GM19193 (cell line): Measurements from ENCODE around the gene HCFC2.

Experiments
- POLR2A ChIP-seq: IDR thresholded peaks from 4 replicates; pipeline ENCODE4 v1.6.1; 2011; ENCODE audit not compliant: insufficient read depth, insufficient read length; ENCODE audit errors: extremely low read depth

HCFC2 gene

DNA sequence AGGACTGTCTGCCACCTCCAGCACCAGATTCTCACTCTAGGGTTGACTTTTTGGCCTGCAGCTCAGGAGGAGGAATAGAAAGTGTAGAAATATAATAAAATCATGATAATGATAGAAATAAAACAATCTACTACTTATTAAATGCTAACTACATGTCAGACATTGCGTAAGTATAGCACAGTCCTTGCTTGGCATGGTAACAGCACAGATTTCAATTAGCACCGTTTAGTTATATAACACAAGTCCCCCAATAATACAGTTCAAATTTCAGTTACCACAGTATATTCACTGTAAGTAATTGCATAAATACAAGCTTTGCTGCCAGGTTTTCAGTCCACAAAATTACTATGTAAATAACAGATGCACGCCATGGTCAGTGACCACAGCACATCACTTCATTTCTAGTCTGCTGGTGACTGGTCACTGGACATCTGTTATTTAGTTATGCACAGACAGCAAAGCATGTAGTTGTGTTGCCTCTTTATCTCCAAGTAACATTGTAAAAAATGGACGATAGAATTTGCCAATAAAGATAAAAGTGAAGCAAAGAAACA lies 7.8 kb upstream of the HCFC2 start:
- TF ChIP-seq POLR2A, result no peak

DNA sequence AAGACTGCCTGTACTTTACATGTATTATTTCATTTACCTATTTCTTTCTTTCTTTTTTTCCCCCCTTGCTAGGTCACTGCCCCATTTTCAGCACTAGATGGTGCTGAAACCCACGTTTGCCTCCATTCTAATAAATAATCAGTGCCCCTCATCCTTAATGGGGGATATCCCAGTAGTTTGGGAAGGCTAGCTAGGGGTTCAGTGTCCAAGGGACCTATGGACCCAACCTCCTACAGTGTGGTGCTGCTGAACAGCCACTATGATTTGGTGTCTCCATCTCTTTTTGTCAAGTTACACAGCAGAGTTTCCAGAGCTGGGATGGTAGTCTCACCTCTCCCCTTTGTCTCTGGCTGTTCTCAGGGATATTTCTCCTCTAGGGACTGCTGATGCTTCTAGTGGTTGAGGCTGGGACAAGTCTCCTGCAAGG lies 6.5 kb upstream of the HCFC2 start:
- no peak for TF ChIP-seq POLR2A

DNA sequence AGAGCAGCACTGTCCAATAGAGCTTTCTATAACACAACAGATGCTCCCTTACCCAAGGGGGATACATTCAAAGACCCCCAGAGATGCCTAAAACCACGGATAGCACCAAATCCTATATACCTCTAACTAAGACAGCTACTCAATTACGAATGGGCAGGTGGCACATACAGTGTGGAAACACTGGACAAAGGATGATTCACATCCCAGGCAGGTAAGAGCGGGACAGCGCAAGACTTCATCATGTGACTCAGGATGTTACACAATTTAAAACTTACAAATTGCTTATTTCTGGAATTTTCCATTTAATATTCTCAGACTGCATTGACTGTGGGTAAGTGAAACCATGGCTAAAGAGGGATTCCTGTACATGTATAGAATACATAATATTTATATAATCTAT lies 5.5 kb upstream of the HCFC2 start:
- TF ChIP-seq POLR2A, result no peak

DNA sequence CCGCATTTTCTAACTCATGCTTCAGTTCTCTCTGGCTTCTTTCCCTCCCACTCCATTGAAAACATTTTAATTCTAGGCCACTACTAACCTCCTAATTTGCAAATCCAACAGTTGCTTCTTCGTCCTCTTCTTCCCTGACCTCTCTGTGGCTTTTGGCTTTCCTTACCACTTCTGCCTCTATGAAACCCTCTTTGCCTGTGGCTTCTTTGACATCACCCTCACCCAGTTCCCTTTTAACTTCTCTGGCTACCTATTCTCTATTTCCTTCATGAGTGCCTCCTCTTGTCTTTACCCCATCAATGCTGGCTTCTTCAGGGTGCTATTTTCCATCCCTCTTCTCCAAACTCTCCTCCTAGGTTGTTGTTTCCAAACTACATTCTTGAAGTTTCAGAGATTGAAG lies 4.4 kb upstream of the HCFC2 start:
- no peak for TF ChIP-seq POLR2A

- no peak for TF ChIP-seq POLR2A
These were observed 3.5 kb upstream of the HCFC2 start for GRCh38 chr12:104060791-104061190.

GRCh38 chr12:104063712-104064030 lies 660 bp upstream of the HCFC2 start:
- TF ChIP-seq POLR2A, result no peak

DNA sequence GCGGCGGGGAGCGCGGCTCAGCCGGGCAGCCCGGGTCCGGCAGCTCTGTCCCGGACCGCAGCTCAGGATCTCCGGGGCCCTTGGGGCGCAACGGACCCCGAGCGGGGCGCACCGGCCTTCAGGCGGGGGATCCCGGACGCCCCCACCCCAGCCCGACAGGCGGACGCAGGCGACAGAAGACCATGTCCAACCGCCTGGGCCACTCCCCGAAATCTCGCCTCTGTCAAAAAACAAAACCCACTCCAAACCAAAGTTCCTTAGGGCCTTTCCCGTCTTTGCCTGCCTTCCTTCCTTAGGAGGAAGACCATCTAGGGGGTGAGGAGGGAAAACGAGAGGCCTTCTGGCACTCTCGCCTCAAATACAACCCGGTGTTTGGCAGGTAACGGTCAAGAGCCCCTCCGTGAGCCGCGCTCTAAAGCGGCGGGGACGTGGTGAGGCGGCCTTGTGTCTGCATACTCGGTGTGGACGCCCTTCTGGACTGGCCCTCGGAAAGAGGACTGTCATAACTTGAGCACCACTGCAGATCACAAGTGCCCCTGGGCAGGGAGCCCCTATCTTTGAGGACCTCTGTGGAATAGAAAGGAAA lies 604 bp downstream of the HCFC2 start:
- TF ChIP-seq POLR2A, result no peak

DNA sequence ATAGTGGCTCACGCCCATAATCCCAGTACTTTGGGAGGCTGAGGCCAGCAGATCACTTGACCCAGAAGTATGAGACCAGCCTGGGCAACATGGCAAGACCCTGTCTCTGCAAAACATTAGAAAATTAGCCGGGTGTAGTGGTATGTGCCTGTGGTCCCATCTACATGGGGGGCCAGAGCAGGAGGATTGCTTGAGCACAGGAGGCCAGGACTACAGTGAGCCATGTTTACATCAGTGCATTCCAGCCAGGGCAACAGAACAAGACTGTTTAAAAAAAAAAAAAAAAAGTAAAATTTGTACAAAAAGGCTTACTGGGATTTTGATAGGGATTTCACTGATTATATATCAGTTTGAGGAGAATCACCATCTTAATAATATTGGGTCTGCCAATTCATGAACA lies 7.8 kb downstream of the HCFC2 start:
- no peak for TF ChIP-seq POLR2A

- TF ChIP-seq POLR2A, result no peak
These were observed 9.4 kb downstream of the HCFC2 start for GRCh38 chr12:104073699-104074098.

DNA sequence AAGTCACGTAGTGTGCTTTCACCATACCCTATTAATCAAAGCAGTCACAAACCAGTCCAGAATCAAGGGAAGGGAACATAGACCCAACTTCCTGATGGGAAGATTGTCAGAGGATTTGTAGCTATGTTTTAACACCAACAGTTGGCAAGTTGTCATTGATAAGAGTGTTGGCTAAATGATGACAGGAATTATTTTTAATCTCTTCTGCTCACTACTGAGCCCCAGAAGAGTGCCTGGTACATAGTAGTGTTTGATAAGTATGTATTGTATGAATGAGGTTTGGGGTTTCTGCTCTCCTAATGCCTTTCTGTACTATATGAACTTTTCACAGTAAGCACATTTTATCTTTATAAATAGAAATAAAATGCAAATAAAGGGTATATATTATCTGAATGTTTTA lies 14.7 kb downstream of the HCFC2 start:
- no peak for TF ChIP-seq POLR2A

- no peak for TF ChIP-seq POLR2A
These were observed 16.4 kb downstream of the HCFC2 start for GRCh38 chr12:104080764-104081163.

GRCh38 chr12:104083769-104084475 lies 19.6 kb downstream of the HCFC2 start:
- no peak for TF ChIP-seq POLR2A

GRCh38 chr12:104090685-104091084 lies 26.4 kb downstream of the HCFC2 start:
- TF ChIP-seq POLR2A, result no peak

- no peak for TF ChIP-seq POLR2A
These were observed 26.8 kb downstream of the HCFC2 start for GRCh38 chr12:104091136-104091535.

DNA sequence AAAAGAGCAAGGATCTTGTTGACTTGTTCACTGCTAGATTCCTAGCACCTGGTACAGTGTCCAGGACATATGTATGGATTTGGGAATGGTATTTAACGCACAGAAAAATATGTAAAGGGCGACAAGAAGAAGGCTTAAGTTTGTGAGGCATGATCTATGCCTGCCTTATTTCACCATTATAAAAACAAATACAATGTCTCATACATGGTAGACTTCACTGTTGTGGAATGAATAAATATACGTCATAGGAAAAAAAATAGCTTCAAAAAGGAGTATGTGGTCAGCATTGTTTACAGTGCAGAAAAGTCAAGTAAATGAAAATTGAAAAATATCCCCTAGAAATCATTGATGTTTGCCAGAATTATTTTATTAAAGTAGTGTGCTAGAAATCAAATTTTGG lies 30.0 kb downstream of the HCFC2 start:
- no peak for TF ChIP-seq POLR2A

DNA sequence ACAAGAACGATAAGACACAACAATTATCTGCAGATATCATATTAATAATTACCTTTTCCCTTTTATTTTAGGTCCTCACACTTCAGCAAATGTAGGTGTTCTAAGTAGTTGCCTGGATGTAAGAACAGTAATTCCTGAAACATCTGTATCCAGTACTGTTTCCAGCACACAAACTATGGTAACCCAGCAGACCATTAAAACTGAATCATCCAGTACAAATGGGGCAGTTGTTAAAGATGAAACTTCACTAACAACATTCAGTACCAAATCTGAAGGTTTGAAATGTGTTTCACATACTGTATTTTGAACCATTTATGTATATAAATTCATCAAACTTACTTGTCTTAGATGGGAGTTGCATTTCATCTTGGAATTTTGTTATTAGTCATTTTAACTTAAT lies 31.0 kb downstream of the HCFC2 start:
- no peak for TF ChIP-seq POLR2A
